SW 1271 (cell line): ENCODE results near the gene TGFBI.

ENCODE experiments used
- DNase-seq, 2 experiments: peaks; one replicate each; lab custom pipeline; 2025; lab: John Stamatoyannopoulos, UW

The TGFBI gene

GRCh38 chr5:136064510-136064909, 35.7 kb downstream of the TGFBI start:
- no peak for DNase-seq

- no peak for DNase-seq
Observed at GRCh38 chr5:136065588-136065987, 36.8 kb downstream of the TGFBI start.

- no peak for DNase-seq
Observed at GRCh38 chr5:136066661-136067271, 38.0 kb downstream of the TGFBI start.

GRCh38 chr5:136067422-136067821, 38.6 kb downstream of the TGFBI start:
- DNase-seq = no peak

- no peak for DNase-seq
Observed at GRCh38 chr5:136070486-136071285, 41.9 kb downstream of the TGFBI start.

GRCh38 chr5:136073714-136074529, 45.1 kb downstream of the TGFBI start:
- no peak for DNase-seq

- DNase-seq = no peak
Observed at GRCh38 chr5:136075466-136075891, 46.7 kb downstream of the TGFBI start.

- no peak for DNase-seq
Observed at GRCh38 chr5:136076067-136076466, 47.3 kb downstream of the TGFBI start.

- DNase-seq = no peak
Observed at GRCh38 chr5:136076881-136077445, 48.2 kb downstream of the TGFBI start.

GRCh38 chr5:136079195-136079985, 50.6 kb downstream of the TGFBI start:
- no peak for DNase-seq

- no peak for DNase-seq
Observed at GRCh38 chr5:136080113-136080482, 51.3 kb downstream of the TGFBI start.

- no peak for DNase-seq
Observed at GRCh38 chr5:136080483-136081216, 51.9 kb downstream of the TGFBI start.

GRCh38 chr5:136081217-136081591, 52.4 kb downstream of the TGFBI start:
- DNase-seq = no peak

GRCh38 chr5:136082390-136083193, 53.8 kb downstream of the TGFBI start:
- DNase-seq = peak; percentile 46 to 67

- DNase-seq = no peak
Observed at GRCh38 chr5:136084698-136085097, 55.9 kb downstream of the TGFBI start.

GRCh38 chr5:136086783-136087566, 58.2 kb downstream of the TGFBI start:
- no peak for DNase-seq

- no peak for DNase-seq
Observed at GRCh38 chr5:136087961-136088871, 59.4 kb downstream of the TGFBI start.

- DNase-seq = no peak
Observed at GRCh38 chr5:136089791-136090190, 61.0 kb downstream of the TGFBI start.
